Measurements from ENCODE around the gene NPLOC4.

NPLOC4 gene

DNA sequence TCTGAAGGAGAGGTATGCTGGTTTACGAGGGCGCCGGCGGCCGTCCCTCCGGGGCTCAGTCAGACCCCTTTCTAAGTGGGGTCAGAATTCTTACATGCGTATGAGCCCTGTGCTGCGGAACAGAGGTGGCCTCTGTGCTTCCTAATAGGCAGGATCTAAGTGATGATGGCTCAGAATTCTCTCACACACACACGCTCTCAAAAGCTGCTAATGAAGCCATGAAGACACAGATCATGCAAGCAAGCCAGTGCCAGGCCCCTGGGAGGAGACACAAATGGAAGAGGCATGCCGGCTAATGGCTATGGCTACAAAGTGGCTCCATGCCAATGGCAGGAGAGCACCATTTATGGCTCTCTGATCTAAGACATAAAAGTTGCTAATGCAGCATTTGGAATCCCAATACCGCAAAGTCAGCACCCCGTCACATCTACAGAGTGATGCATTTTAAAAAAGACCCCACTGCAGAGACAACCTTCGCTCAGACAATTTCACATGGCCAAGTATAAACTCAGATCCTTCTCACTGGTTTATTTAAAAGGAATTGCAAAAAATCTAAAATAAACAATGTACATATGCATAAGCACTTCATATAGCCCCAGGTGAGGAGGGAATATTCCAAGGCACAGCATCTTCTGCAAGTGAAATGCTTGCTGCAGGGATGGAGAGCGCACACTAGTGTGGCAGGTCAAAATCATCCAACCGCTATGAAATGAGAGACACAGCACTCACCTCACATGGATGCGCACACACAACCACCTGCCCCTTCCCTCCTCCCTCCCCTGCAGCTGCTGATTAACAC lies 24.5 kb downstream of the NPLOC4 start:
- Histone ChIP-seq H3K9me3 (0 out of 2 replicates have a peak, but pooled peaks cover 4% of the 10 kb centered on the region), H3K9ac (no peak overlapping the region), H3K27ac (no peak overlapping the region), H3K4me3 (no peak overlapping the region), H3K27me3 (no peaks in the 10 kb centered on the region), H3K4me2 (no peak overlapping the region), H4K20me1 (peaks cover 92% of the 10 kb centered on the region), H3K4me1 (peaks cover 39% of the 10 kb centered on the region), H3K36me3 (peaks cover 82% of the 10 kb centered on the region)
- TF ChIP-seq Cebpa-rat (IDR thresholded peaks at IDR 0.05), result no peak

DNA sequence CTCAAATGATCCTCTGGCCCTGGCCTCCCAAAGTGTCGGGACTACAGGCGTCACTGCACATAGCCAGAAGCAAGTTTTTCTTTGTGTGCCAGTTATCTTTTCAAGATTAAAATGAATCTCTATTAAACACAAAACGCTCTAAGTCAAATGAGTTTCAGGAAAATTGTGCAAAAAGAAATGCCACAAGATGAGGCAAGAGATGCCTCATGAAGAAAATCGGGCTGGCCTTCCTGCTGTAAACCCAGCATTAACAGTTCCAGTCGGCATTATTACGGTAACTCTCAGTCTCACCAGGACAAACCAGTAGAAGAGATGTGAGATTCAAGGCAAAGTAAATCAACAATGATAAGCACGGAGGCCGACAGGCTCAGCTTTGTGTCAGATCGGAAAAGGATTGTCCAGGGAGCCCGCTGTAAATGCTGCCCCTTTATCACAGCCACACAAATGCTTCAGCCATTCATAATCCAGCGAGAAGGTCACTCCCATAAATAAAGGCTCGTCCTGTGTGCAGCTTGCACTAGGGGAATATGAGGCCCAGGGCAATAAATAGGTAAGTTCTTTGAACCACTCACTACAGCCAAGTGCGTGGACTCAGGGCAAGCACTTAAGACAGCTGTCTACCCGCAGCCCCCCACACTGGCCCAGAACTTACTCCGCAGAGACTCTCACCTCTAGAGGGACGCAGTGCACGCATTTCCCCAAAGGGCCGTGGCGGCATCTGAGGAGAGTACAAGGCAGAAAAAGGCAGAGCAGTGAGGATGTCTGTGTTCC lies 27.2 kb downstream of the NPLOC4 start:
- Histone ChIP-seq H3K9ac (no peak overlapping the region), H3K4me1 (peaks cover 16% of the 10 kb centered on the region), H3K4me3 (no peak overlapping the region), H3K27ac (no peak overlapping the region), H4K20me1 (peaks cover 79% of the 10 kb centered on the region), H3K27me3 (no peaks in the 10 kb centered on the region), H3K36me3 (peaks cover 89% of the 10 kb centered on the region), H3K4me2 (no peak overlapping the region), H3K9me3 (no peaks in the 10 kb centered on the region)
- no peak for TF ChIP-seq Cebpa-rat (IDR thresholded peaks at IDR 0.05)

DNA sequence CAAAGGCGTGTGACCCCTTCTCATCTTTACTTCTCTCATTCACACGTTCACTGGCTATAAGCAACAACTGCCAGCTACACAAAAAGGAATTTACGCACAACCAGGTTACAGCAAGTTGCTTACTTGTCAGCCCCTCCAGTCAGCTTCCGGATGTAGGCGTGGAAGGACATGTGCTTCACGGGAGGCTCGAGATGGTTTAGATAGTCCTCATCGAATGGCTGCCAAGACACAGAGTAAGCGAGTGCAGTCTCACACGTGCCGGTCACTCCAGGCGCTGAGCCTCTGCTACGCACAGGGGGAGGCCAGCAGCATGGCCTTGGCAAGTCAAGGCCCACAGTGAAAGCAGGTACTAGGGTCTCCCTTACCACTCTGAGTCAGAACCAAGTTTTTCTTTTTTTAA lies 28.3 kb downstream of the NPLOC4 start:
- peaks cover 5% of the 10 kb centered on the region for H3K4me1 ChIP-seq
- peaks cover 68% of the 10 kb centered on the region for H4K20me1 ChIP-seq
- H3K27ac ChIP-seq, result no peak overlapping the region
- peaks cover 98% of the 10 kb centered on the region for H3K36me3 ChIP-seq
- H3K9me3 ChIP-seq, result no peaks in the 10 kb centered on the region
- no peak overlapping the region for H3K9ac ChIP-seq
- no peak overlapping the region for H3K4me2 ChIP-seq
- no peaks in the 10 kb centered on the region for H3K27me3 ChIP-seq
- H3K4me3 ChIP-seq, result no peak overlapping the region
- no peak for TF ChIP-seq Cebpa-rat (IDR thresholded peaks at IDR 0.05)

DNA sequence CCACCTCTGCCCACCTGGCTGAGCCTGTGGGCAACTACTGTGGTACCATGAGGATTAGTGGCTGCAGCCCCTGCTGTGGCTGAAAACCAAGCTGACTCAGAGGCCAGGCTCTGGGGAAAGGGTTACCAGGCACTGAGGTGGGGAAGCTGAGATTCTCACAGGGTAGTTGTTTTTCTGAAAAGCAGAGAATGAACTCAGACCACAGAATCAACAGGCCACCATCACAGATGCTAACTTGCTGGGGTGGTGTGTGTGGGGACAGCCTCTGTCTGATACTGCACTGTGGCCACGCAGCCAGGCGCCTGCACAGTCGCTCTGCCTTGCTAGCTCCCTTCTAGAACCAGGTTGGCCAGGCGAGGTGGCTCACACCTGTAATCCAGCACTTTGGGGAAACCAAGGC lies 28.8 kb downstream of the NPLOC4 start:
- TF ChIP-seq Cebpa-rat (IDR thresholded peaks at IDR 0.05), result no peak
- H3K27ac ChIP-seq, result no peak overlapping the region
- no peaks in the 10 kb centered on the region for H3K27me3 ChIP-seq
- H3K4me2 ChIP-seq, result no peak overlapping the region
- H3K4me1 ChIP-seq, result no peaks in the 10 kb centered on the region
- no peaks in the 10 kb centered on the region for H3K9me3 ChIP-seq
- H3K4me3 ChIP-seq, result no peak overlapping the region
- no peak overlapping the region for H3K9ac ChIP-seq
- H3K36me3 ChIP-seq, result peaks cover 97% of the 10 kb centered on the region
- H4K20me1 ChIP-seq, result peaks cover 63% of the 10 kb centered on the region

GRCh38 chr17:81607431-81607830 lies 29.5 kb downstream of the NPLOC4 start:
- no peaks in the 10 kb centered on the region for H3K4me1 ChIP-seq
- no peak for TF ChIP-seq Cebpa-rat (IDR thresholded peaks at IDR 0.05)
- H4K20me1 ChIP-seq, result peaks cover 56% of the 10 kb centered on the region
- no peak overlapping the region for H3K4me3 ChIP-seq
- no peaks in the 10 kb centered on the region for H3K27me3 ChIP-seq
- no peaks in the 10 kb centered on the region for H3K9me3 ChIP-seq
- no peak overlapping the region for H3K27ac ChIP-seq
- H3K36me3 ChIP-seq, result peaks cover 95% of the 10 kb centered on the region
- no peak overlapping the region for H3K9ac ChIP-seq
- H3K4me2 ChIP-seq, result no peak overlapping the region

DNA sequence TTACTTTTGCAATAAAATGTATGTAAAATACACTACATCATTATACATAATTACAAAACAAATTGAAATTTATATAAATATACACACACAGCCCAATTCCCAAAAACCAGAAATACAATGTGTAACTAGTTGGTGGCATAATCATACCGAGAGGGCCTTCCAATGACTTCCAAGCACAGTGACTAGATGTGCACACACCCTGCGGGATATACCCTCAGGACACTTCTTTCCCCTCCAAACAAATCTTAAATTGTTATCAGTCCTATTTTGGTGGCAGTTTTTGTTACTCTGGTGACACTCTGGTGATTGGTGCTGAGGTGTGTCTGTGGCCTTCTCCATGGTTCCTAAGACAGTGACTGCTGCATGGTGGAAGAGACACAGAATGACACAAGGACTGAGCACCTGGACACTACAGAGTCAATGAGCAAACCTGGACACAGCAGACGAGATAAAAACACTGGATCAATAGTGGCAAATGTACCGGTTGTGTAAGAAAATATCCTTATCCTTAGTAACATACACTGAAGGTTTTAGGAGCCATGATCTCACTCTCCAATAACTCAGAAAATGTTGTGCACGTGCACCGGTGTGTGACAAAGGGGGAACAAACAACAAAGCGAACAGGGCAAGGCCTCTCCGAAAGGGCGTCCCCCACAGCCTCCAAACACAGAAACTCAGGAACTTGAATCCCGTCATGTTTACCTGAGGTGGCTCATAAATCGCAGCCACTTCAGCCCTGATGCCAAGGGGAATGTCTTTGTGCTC lies 32.9 kb downstream of the NPLOC4 start:
- H3K4me2 ChIP-seq, result no peak overlapping the region
- H3K27me3 ChIP-seq, result no peaks in the 10 kb centered on the region
- peaks cover 90% of the 10 kb centered on the region for H3K36me3 ChIP-seq
- no peak overlapping the region for H3K4me3 ChIP-seq
- no peak overlapping the region for H3K27ac ChIP-seq
- peaks cover 9% of the 10 kb centered on the region for H3K4me1 ChIP-seq
- no peaks in the 10 kb centered on the region for H3K9me3 ChIP-seq
- H4K20me1 ChIP-seq, result peaks cover 55% of the 10 kb centered on the region
- no peak for TF ChIP-seq Cebpa-rat (IDR thresholded peaks at IDR 0.05)
- no peak overlapping the region for H3K9ac ChIP-seq

DNA sequence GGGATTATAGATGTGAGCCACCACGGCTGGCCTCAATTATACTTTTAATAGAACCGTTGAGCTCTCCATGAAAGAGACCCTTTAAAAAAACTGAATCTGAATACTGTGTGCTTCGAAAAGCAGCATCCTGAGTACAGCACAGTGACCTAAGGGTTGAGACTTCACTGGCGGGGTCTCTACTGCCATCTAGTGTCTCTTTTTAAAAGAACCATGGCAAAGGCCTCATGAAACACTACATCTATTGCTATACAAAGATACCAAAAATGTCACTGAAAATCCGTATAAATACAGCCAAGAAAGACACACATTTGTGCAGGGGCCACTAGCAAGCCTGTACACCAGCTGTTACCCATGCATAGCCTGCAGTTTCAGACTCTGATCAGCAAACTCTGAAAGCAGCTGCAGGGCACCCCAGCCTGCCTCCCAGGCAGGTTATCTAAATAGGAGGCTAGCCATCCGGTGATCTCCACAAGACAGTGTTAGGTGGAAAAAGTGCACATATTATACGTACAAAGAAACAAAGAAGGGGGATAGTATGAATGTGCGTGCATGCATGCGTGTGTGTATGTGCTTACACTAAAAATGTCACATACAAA lies 35.3 kb downstream of the NPLOC4 start:
- Histone ChIP-seq H3K4me2 (no peak overlapping the region), H4K20me1 (peaks cover 36% of the 10 kb centered on the region), H3K27ac (no peak overlapping the region), H3K4me3 (no peak overlapping the region), H3K9ac (no peak overlapping the region), H3K9me3 (no peaks in the 10 kb centered on the region), H3K4me1 (peaks cover 30% of the 10 kb centered on the region), H3K27me3 (no peaks in the 10 kb centered on the region), H3K36me3 (peaks cover 74% of the 10 kb centered on the region)
- no peak for TF ChIP-seq Cebpa-rat (IDR thresholded peaks at IDR 0.05)

DNA sequence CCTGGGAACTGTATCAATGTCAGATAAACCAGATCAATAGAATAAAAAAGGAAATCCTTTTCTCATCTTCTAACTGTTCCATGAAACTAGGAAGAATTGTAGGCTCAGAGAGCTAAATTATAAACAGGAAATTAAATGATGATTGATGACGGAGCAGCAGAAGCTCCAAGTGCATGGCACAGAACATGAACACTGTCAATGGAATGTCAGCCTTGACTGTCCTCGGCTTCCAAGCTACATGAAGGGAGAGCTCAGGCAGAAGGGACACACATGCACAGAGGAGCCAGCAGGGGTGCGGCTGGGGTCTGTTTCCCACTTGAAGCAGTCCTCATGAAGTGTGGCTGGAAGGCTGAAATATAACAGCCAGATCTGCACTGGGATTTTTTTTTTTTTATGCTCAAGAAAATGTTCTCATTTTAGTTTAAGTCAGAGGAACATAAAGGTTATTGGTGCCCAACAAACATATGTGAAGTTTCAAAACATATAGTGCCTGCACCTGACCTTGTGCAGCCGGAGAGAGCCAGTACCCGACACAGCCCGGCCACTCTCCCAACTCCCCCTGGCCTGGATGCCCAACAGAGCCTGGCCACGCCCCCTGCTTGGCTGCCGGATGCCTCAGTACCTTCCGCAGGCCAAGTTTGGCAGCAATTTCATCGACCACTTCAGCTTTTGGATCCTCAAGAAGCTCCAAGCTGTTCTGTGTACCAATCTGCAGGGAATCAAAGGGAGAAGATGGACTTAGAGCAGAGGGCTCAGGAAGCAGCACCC lies 37.0 kb downstream of the NPLOC4 start:
- Histone ChIP-seq H3K9me3 (no peaks in the 10 kb centered on the region), H3K4me3 (no peak overlapping the region), H3K27ac (peak overlapping the region; percentile 27; the same call in 1 of the 2 replicates), H3K36me3 (peaks cover 74% of the 10 kb centered on the region), H3K4me2 (no peak overlapping the region), H4K20me1 (peaks cover 31% of the 10 kb centered on the region), H3K4me1 (peaks cover 30% of the 10 kb centered on the region), H3K9ac (no peak overlapping the region; the same call in 1 of the 2 replicates), H3K27me3 (no peaks in the 10 kb centered on the region)
- TF ChIP-seq Cebpa-rat (IDR thresholded peaks at IDR 0.05), result no peak
